GM20431 (cell line): ENCODE results near the gene GUK1.

Experiments
- in situ Hi-C: fragments of 300-500 bp; cut with MseI, MboI; formaldehyde crosslinking; loops from one replicate; pipeline ENCODE4 v1.15.0; 2020; ENCODE audit warnings: low sequenced_read_pairs; ENCODE audit not compliant: unreplicated experiment

GUK1 gene, protein sequence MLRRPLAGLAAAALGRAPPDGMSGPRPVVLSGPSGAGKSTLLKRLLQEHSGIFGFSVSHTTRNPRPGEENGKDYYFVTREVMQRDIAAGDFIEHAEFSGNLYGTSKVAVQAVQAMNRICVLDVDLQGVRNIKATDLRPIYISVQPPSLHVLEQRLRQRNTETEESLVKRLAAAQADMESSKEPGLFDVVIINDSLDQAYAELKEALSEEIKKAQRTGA

DNA sequence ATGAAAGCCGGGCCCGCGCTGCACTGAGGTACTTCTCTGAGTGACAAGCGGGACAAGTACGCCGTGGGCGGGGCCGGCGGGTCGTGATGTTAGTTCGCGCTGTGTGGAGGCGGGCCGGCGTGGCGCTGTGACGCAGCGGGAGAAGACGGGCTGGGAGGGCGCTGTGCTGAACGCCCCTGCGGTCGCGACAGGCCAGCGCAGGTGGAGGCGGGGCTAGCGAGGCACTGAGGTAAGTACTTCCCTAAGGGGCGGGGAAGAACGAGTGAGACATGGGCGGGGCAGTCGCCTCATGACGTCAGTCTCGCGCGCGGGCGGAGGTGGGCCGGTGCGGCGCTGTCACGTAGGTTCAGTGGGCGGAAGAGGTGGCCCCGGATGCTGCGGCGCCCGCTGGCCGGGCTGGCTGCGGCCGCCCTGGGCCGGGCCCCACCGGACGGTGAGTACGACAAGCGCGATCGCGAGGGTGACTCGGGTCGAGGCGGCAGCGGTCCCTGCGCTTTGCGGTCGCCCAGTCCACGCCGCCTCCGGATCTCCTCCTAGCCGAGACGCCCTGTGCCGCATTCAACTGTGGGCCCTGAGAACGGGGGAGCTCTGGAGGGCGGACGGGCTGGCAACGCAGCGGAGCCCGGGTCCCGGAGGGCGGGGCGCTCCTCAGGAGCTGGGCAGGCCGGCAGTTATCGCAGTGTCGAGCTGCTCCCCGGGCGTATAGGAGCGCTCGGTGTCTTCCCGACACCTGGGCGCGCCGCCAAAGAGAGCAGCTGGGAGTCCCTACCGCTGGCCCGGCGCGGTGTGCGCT is at the start of gene GUK1:
TSS of gene GUK1 (plus strand) at position 349 of the 793 bp plus-strand sequence. CDS start at position 373, 24 bp downstream.
- in situ Hi-C loops = no loop called here

DNA sequence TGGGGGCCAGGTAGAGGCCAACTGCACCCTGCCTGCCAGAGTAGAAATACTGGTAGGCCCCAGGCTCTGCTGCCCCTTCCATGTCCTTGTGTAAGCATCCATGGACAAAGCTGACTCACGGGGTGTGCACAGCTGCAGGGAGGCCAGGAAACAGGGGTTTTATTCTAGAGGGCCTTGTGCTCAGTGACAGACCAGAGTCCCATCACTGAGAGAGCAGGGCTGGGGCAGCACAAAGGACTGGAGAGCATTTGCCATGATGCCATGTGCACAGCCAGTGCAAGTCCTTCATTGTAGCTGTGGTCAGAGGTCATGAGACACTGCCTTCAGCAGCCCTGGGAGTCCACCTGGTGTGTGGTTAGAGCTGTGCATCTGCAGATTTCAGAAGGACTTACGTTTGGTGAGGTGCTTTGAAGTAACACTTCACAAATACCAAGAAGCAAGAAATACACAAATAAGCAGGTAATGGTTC is 49.4 kb upstream of the GUK1 start:
- in situ Hi-C loops = loop anchor here (25.0 kb wide), 1 partner anchor 303 kb away; no protein-coding TSS in a partner anchor

DNA sequence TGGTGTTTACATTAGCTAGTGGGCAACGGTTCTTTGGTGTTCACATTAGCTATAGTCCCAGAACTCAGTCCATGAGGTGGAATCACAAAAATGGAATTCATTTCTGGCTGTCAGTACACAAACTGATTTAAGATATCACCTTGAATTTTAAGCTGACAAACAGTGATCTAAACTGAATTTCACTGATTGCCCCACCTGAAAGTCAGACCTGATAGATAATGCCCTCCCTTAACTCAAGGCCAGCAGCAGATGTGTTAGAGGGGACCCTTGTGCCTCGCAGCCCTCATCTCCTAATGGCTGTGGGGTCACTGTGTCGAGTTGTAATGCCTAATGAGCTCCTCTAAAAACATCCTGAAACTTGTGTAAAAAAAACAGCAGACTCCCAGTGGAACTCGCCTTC is 49.0 kb upstream of the GUK1 start:
- in situ Hi-C loops = loop anchor here (25.0 kb wide), 1 partner anchor 304 kb away; no protein-coding TSS in a partner anchor

DNA sequence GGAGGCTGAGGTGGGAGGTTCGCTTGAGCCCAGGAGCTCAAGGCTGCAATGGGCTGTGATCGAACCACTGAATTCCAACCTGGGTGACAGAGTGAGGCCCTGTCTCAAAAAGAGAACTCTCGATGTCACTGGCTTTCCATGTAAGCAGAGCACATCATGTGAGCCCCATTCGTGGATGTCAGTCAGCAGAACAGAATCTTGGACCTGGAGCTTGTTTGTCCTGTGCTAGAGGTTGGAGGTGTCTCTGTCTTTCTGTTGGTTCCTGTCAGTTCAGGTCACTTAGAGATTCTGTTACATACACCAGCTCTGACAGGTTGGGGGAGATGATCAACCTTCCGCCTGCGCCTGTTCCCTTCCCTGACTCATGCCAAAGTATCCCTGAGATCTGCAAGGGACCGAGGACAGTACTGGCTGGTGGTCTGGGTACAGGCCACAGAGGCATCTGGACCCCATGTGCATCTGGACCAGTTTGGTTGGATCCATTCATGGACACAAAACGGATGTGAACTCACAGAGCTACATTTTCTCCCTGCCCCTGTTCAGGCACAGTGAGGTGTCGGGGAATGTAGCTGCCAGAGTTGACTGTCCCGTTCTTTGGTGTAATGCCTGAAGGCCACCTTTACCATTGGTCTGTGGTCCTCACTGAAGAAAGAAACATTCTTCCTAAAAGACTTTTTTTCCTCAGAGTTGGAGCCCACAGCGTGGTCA is 47.6 kb upstream of the GUK1 start:
- in situ Hi-C loops = loop anchor here (25.0 kb wide), 1 partner anchor 305 kb away; no protein-coding TSS in a partner anchor

DNA sequence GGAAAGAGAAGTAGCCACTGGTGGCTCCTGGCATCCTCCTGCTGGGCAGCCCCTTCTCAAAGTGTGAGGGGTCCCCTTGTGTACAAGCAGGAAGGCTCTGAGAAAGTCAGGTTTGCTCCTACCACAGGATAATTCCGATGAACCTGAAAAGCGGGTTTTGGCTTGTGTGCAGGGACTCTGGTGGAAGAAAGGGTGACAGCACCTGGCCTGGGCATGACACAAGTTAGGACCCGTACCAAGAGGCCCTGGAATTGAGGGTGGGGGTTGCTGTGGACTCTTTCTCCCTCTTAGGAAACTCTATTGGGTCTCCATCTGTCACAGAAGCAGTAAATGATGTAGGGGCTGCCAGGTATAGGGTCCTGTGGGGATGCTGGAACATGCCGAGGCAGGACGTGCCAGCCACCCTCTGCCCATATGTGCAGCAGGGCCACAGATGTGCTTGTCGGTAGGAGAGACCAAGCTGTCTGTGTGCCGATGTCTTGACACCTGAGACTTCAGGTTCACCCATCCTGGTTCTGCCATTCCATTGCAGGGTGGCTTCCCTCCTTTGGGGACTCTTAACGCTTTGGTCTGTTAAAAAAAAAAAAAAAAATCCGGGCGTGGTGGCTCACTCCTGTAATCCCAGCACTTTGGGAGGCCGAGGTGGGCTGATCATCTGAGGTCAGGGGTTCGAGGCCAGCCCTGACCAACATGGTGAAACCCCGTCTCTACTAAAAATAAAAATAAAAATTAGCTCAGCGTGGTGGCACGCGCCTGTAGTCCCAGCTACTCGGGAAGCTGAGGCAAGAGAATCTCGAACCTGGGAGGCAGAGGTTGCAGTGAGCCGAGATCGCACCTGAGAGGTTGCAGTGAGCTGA is 46.8 kb upstream of the GUK1 start:
- in situ Hi-C loops = loop anchor here (25.0 kb wide), 1 partner anchor 306 kb away; no protein-coding TSS in a partner anchor

DNA sequence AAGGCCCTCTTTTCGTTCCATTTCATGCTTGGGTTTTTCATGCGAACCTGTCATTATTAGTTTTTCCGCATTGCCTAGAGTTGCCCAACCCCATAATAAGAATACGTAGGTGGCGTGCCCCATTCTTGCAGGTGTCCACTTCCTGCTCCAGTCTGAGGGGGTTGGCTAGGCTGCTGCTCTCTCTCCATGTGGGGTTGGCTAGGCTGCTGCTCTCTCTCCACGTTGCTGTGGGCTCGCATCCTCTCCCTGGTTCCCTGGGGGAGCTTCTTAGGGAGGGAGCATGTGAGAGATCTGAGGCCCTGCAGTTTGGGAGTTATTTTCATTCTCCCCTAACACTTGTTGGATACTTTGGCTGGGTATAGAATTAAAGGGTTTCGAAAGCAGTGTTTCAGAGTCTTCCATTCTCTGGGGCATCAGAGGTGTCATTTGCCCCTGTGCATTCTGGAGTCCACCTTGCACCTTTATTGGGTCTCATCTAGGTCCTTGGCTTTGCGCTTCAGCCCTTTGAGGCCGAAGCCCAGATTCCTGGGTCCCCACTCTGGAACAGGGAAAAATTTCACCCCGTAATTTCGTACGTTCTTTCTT is 45.6 kb upstream of the GUK1 start:
- in situ Hi-C loops = loop anchor here (25.0 kb wide), 1 partner anchor 307 kb away; no protein-coding TSS in a partner anchor

DNA sequence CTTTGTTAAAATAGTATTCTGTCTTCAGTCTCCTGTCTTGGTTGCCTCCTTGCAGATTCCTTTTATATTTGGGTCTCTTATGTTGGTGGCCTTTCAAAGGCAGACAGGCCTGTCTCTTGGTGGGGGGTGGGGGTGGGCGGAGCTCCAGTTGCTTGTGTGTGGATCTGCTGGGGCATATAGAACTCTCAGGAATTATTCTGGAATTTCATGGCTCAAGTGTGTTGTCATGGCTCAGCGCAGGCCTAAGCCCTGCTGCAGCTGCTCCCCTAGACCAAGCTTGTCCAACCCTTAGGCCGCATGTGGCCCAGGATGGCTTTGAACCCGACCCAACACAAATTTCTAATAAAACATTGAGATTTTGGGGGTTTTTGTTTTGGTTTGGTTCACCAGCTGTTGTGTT is 44.9 kb upstream of the GUK1 start:
- in situ Hi-C loops = loop anchor here (25.0 kb wide), 1 partner anchor 308 kb away; no protein-coding TSS in a partner anchor

DNA sequence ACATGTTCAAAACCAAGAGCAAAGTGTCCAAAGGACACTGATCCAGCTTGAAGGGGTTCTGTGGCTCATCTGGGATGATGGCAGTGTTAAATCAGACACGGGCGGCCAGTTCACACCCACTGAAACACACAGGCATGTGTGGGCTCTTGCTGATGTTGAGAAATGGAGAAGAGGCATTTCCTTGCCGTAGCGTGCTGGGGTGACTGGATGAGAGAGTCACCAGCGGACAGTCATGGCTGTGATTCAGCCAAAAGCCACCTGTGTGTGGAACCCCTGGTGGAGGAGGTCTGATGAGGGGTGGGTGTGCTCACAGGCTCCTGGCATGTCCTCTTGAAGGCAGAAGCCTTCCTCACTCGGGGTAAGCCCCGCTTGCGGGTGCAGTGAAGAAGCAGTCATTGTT is 44.1 kb upstream of the GUK1 start:
- in situ Hi-C loops = loop anchor here (25.0 kb wide), 1 partner anchor 309 kb away; no protein-coding TSS in a partner anchor

DNA sequence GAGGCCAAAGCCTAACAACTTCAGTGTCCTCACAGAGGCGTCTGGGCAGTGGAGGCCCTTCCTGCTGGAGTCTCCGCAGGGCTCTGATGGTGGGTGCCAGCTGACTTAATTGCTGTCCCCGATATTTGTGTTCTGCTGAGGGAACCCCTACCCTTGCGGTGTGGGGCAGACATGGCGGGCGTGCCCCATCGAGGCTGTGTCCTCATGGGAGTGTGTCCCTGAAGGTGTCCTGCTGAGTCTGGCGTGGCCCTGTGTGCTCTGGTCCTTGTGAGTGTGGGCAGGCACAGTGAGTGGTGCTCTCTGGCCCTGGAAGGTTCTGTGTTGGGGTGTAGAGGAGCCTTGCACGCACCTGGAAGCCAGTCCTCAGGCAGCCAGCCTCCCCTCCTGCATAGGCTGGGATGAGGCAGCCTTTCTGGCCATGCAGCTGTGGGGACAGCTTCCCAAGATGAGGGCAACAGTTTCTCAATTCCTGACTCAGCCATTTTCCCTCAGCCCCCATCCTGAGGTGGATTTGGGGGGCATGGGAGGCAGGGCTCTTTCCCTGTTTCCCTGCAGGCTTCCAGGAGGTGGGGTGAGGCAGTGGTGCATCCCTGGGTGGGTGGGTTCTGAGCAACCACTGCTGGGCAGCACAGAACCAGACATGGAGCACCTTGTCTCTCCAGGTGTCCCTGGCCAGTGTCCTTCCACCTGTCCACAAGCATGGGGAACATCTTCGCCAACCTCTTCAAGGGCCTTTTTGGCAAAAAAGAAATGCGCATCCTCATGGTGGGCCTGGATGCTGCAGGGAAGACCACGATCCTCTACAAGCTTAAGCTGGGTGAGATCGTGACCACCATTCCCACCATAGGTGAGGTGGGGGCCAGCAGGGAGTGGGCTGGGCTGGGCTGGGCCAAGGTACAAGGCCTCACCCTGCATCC is 43.4 kb upstream of the GUK1 start:
- in situ Hi-C loops = loop anchor here (25.0 kb wide), 1 partner anchor 309 kb away; no protein-coding TSS in a partner anchor

DNA sequence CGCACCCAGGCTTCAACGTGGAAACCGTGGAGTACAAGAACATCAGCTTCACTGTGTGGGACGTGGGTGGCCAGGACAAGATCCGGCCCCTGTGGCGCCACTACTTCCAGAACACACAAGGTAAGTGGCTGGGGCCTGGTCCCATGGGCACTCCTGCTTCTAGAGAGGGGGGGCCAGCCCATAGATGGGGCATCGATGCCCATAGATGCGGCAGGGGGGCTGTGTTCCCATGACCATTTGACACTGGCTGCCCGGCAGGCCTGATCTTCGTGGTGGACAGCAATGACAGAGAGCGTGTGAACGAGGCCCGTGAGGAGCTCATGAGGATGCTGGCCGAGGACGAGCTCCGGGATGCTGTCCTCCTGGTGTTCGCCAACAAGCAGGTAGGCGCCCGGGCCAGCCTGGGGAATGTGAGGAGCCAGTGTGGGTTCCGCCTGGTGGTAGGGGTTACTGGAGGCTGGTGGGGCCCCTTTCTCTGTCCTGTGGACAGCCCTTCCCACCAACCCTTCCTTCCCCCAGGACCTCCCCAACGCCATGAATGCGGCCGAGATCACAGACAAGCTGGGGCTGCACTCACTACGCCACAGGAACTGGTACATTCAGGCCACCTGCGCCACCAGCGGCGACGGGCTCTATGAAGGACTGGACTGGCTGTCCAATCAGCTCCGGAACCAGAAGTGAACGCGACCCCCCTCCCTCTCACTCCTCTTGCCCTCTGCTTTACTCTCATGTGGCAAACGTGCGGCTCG is 42.6 kb upstream of the GUK1 start:
- in situ Hi-C loops = loop anchor here (25.0 kb wide), 1 partner anchor 310 kb away; no protein-coding TSS in a partner anchor

DNA sequence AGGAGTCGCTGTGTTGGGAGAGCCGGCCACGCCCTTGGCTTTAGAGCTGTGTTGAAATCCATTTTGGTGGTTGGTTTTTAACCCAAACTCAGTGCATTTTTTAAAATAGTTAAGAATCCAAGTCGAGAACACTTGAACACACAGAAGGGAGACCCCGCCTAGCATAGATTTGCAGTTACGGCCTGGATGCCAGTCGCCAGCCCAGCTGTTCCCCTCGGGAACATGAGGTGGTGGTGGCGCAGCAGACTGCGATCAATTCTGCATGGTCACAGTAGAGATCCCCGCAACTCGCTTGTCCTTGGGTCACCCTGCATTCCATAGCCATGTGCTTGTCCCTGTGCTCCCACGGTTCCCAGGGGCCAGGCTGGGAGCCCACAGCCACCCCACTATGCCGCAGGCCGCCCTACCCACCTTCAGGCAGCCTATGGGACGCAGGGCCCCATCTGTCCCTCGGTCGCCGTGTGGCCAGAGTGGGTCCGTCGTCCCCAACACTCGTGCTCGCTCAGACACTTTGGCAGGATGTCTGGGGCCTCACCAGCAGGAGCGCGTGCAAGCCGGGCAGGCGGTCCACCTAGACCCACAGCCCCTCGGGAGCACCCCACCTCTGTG is 41.7 kb upstream of the GUK1 start:
- in situ Hi-C loops = loop anchor here (25.0 kb wide), 1 partner anchor 311 kb away; no protein-coding TSS in a partner anchor

DNA sequence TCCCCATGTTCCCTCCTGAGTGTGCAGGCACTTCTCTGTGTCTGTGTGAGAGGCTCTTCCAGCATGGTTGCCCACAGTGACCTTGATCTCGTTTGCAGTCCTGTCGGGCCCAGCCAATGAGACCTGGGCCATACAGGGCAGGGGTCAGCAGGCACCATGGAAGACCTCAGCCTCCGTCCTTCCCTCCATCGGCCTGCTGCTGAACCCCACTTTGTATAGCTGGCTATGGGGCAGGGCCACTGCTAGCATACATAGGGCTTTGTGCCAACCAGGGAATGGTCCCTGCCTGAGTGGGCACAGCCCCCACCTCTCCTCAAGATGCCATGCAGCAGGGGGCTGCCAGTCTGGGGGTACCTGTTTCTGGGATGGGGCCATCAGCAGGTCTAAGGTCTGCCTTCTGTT is 40.7 kb upstream of the GUK1 start:
- in situ Hi-C loops = loop anchor here (25.0 kb wide), 1 partner anchor 312 kb away; no protein-coding TSS in a partner anchor

DNA sequence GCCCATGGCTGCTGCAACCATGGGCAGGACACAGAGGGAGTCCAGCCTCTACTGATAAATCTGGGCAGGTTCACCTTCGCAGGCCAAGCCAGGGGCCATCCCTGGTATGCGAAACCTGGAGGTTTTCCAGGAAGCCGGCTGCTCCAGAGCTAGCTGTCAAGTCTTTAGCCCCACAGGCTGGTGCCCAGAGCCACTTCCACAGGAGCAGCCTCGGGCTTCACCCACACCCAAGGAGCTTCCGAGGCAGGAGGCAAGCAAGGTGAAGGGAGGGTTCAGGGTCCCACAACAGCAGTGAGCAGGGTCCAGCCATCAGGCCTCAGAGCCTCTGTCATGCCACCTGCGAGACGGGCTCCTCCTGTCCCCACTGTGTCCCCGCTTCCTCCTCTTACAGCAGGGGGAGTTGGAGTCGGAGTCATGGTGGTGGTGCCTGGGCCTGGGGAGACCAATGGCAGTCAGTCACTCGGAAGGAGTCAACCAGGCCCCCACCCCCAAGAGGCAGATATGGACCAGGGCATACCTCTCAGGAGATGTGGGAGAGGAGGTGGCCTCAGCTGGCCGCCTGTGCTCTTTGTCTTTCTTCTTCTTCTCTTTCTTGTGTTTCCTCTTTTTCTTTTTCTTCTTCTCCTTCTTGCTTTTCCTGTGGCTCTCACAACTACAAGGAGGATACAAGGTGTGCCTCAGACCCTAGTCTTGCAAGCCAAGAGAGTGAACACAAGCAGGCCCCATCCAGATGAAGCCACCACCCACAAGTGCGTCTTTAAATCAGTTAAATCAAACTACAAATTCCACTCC is 39.1 kb upstream of the GUK1 start:
- in situ Hi-C loops = no loop called here

DNA sequence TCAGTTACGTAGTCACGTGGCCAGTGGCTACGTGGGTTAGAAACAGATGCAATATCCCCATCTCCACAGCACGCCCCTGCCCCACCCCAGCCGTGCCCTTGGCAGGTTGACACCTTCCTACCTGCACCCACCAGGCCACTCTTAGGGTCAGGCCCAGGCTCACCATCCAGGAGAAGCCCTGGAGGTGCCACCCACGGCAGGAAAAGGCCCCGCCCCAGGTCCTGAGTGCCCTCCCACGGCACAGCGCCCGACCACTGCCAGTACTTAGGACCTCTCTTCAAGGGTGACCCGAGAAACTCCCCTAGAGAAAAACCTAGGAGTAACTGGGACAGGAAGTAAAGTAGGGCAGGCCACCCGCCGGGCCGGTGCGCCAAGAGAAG is 38.5 kb upstream of the GUK1 start:
- in situ Hi-C loops = no loop called here

DNA sequence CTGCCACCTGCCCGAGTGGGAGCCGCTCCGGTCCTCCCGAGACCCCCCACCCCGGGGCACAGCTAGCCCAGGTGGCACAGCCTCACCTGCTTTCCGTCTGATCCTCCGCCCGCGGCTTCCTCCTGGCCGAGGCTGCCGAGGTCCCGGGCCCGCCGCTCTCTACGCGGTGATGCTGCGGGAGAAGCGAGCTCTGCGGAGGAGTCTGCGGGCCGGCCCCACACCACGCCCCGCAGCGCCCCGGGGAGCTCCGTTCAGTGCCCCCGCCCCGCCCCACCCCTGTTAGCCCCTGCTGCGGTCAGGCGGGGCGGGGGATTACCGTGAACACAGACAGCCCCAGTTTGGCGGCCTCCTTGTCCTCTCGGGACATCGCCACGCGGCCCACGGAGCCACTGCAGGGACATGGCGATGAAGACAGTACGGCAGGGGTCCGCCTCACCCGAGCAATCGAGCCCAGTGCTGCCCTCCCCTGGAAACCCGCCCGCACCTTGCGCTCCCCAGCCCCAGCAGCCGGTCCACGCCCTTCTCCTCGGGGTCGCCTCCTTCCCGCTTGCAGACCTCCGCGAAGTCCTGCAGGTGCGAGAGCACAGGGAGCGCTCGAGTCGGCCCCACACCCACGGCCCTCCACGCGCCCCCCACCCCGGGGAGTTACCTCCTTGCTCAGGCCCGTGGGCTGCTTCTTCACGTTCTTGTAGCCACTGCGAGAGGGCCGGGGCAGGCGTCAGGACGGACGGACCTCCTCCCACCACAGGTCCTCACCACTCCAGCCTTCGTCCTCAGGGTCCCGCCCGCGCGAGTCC is 37.9 kb upstream of the GUK1 start:
- in situ Hi-C loops = no loop called here
